B cell (primary cell): ENCODE measurements around the gene PRKN. TPM values are rescaled to one million over a fixed set of nuclear protein-coding genes. Genes with fewer than 3 reads are reported as not detected.

ENCODE experiments used
- ATAC-seq: fragments of 200-7000 bp; cut with Tn5 transposase; one replicate; pipeline ENCODE4 v1.10.0; 2021; ENCODE audit warnings: low read depth, mild to moderate bottlenecking, moderate number of reproducible peaks, moderate library complexity
- CTCF ChIA-PET: fragments of 350-600 bp; sonication (Branson Sonifier 250); formaldehyde crosslinking; loops from one replicate; lab custom pipeline; 2021; ENCODE audit warnings: antibody characterized with exemption, inconsistent platforms; lab: Charles Lee
- POLR2A ChIA-PET: fragments of 350-600 bp; sonication (Branson Sonifier 250); formaldehyde crosslinking; loops from one replicate; lab custom pipeline; 2021; ENCODE audit warnings: antibody characterized with exemption; lab: Charles Lee
- DNase-seq: peaks from one replicate; pipeline ENCODE4 v3.0.0; 2013
- H2AFZ ChIP-seq: 2 replicates; pipeline ENCODE4 v1.6.1; 2012; ENCODE audit warnings: mild to moderate bottlenecking, low read depth, low read length; ENCODE audit not compliant: insufficient read depth, poor library complexity, severe bottlenecking
- H3K27ac ChIP-seq, 2 donors: 1 replicate in 1 of 2; 2 replicates in 1 of 2; pipeline ENCODE4 v1.5.1; 2012 to 2013; ENCODE audit warnings: low read length in 2 of 2, mild to moderate bottlenecking in 2 of 2, moderate library complexity in 1 of 2
- H3K27me3 ChIP-seq, 4 experiments: fragments of 200-600 bp in 1 of 4; sonication (generic) in 1 of 4; replicated peaks in 1 of 4; 1 replicate in 2 of 4; 2 replicates in 2 of 4; pipeline versions ENCODE4 v1.6.1 to v1.7.0; 2013 to 2016; ENCODE audit warnings: low read length in 3 of 4, mild to moderate bottlenecking in 2 of 4, mixed read lengths in 1 of 4, moderate library complexity in 1 of 4; ENCODE audit not compliant: insufficient read depth in 4 of 4, control insufficient read depth in 3 of 4; ENCODE audit errors: control extremely low read depth in 1 of 4
- H3K36me3 ChIP-seq, 2 experiments: replicated peaks in 1 of 2; 1 replicate in 1 of 2; 2 replicates in 1 of 2; pipeline versions ENCODE4 v1.6.1 to v1.7.1; 2013; ENCODE audit warnings: low read length in 1 of 2; ENCODE audit not compliant: insufficient read depth in 2 of 2, control insufficient read depth in 1 of 2; ENCODE audit errors: control extremely low read depth in 1 of 2, extremely low read depth in 1 of 2
- H3K4me1 ChIP-seq, 2 donors: fragments of 200-600 bp in 1 of 2; sonication (generic) in 1 of 2; 1 replicate in 1 of 2; 2 replicates in 1 of 2; pipeline versions ENCODE4 v1.5.1 to v1.6.1; 2013 to 2017; ENCODE audit warnings: low read length in 2 of 2; ENCODE audit not compliant: control insufficient read depth in 2 of 2, insufficient read depth in 2 of 2
- H3K4me2 ChIP-seq: replicated peaks from 2 replicates; pipeline ENCODE3; 2012; ENCODE audit warnings: mild to moderate bottlenecking, low read depth, low read length; ENCODE audit not compliant: poor library complexity, severe bottlenecking
- H3K4me3 ChIP-seq, 5 experiments: fragments of 200-600 bp in 1 of 5; sonication (generic) in 1 of 5; 1 replicate in 3 of 5; 2 replicates in 2 of 5; pipeline versions ENCODE4 v1.5.1 to v1.7.0; 2011 to 2016; ENCODE audit warnings: low read length in 4 of 5, mild to moderate bottlenecking in 4 of 5, low read depth in 2 of 5, control low read depth in 1 of 5, moderate library complexity in 1 of 5; ENCODE audit not compliant: insufficient read depth in 1 of 5; ENCODE audit errors: control extremely low read depth in 1 of 5, extremely low read depth in 1 of 5
- H3K79me2 ChIP-seq: fragments of 200-600 bp; sonication (generic); one replicate; pipeline ENCODE4 v1.6.0; 2016; ENCODE audit warnings: low read length; ENCODE audit not compliant: control insufficient read depth, insufficient read depth
- H3K9ac ChIP-seq: fragments of 200-600 bp; sonication (generic); 2 replicates; pipeline ENCODE4 v1.6.1; 2017; ENCODE audit warnings: mild to moderate bottlenecking, low read length, moderate library complexity
- H3K9me3 ChIP-seq, 3 donors: one replicate each; pipeline versions ENCODE4 v1.6.1 to v1.7.1; 2013; ENCODE audit warnings: low read length in 2 of 3; ENCODE audit not compliant: control insufficient read depth in 2 of 3, insufficient read depth in 1 of 3; ENCODE audit errors: control extremely low read depth in 1 of 3
- H4K20me1 ChIP-seq: 2 replicates; pipeline ENCODE4 v1.6.0; 2012; ENCODE audit warnings: mild to moderate bottlenecking, low read length; ENCODE audit not compliant: insufficient read depth, control insufficient read depth, poor library complexity, severe bottlenecking
- H3K27ac Mint-ChIP-seq: one replicate; pipeline ENCODE4 v1.8.0; 2021; ENCODE audit warnings: mixed read lengths
- H3K27me3 Mint-ChIP-seq: one replicate; pipeline ENCODE4 v1.8.0; 2021; ENCODE audit warnings: mixed read lengths
- H3K4me1 Mint-ChIP-seq: one replicate; pipeline ENCODE4 v1.8.0; 2021; ENCODE audit warnings: mixed read lengths
- H3K4me3 Mint-ChIP-seq: one replicate; pipeline ENCODE4 v1.8.0; 2021; ENCODE audit warnings: mixed read lengths
- H3K9me3 Mint-ChIP-seq: one replicate; pipeline ENCODE4 v1.8.0; 2022; ENCODE audit warnings: mixed read lengths; ENCODE audit not compliant: insufficient read depth
- EZH2 ChIP-seq: IDR thresholded peaks from 2 replicates; pipeline ENCODE4 v1.6.1; 2012; ENCODE audit warnings: borderline replicate concordance, low read depth, mild to moderate bottlenecking, moderate library complexity, low read length; ENCODE audit not compliant: insufficient read depth, poor library complexity, severe bottlenecking
- WGBS: methylation state at CpG from one replicate; pipeline ENCODE4 v1.1.5; 2013; ENCODE audit warnings: missing lambda C conversion rate; ENCODE audit not compliant: insufficient coverage; 5-methylcytosine and 5-hydroxymethylcytosine counted together
- intact Hi-C: fragments of 100-400 bp; cut with micrococcal nuclease; formaldehyde crosslinking; loops from one replicate; pipeline ENCODE4 v1.10.0; 2022
- polyA plus RNA-seq: library from polyadenylated mRNA; depleted of rRNA; stranded (reverse); fragments of >200 nt; gene quantifications from 2 replicates; pipeline ENCODE4 v1.2.3, GENCODE V29; 2012
- total RNA-seq, 2 donors: library from RNA; stranded (reverse); fragments of 120-200 nt in 1 of 2; gene quantifications; 1 replicate in 1 of 2; 2 replicates in 1 of 2; pipeline versions ENCODE4 v1.2.3 to v1.2.4, GENCODE V29; 2013 to 2022
- TF ChIP-seq, protein P1 (sequence below): fragments of 200-600 bp; IDR thresholded peaks from one replicate; pipeline ENCODE4 v1.8.0; 2022; ENCODE audit warnings: antibody characterized with exemption, mild to moderate bottlenecking

Gene PRKN
- total and polyA plus RNA-seq, 2 donors (not counting 1 experiment from before 2014, with no cell fraction given) = 1.6 to 6.2 TPM

- Mint-ChIP-seq H3K9me3 (no peaks in the 10 kb centered on the region), H3K27me3 (peaks cover 4% of the 10 kb centered on the region), H3K27ac (no peak overlapping the region), H3K4me3 (no peak overlapping the region), H3K4me1 (no peaks in the 10 kb centered on the region)
- H4K20me1 ChIP-seq = no peaks in the 10 kb centered on the region
- WGBS = 92% methylated on average over 2 of the region's 6 CpGs
- CTCF ChIA-PET = no interaction called here
- H3K27me3 ChIP-seq = no peaks in the 10 kb centered on the region
- H2AFZ ChIP-seq = no peak overlapping the region
- H3K9ac ChIP-seq = no peak overlapping the region
- DNase-seq = no peak
- H3K9me3 ChIP-seq = no peaks in the 10 kb centered on the region
- no peaks in the 10 kb centered on the region for H3K4me1 ChIP-seq
- intact Hi-C loops = no loop called here
- no peak for ATAC-seq
- no peaks in the 10 kb centered on the region for H3K79me2 ChIP-seq
- TF ChIP-seq, protein P1, sequence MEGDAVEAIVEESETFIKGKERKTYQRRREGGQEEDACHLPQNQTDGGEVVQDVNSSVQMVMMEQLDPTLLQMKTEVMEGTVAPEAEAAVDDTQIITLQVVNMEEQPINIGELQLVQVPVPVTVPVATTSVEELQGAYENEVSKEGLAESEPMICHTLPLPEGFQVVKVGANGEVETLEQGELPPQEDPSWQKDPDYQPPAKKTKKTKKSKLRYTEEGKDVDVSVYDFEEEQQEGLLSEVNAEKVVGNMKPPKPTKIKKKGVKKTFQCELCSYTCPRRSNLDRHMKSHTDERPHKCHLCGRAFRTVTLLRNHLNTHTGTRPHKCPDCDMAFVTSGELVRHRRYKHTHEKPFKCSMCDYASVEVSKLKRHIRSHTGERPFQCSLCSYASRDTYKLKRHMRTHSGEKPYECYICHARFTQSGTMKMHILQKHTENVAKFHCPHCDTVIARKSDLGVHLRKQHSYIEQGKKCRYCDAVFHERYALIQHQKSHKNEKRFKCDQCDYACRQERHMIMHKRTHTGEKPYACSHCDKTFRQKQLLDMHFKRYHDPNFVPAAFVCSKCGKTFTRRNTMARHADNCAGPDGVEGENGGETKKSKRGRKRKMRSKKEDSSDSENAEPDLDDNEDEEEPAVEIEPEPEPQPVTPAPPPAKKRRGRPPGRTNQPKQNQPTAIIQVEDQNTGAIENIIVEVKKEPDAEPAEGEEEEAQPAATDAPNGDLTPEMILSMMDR = no peak
- no peak for TF ChIP-seq EZH2
- no peak overlapping the region for H3K4me2 ChIP-seq
- no peak overlapping the region for H3K4me3 ChIP-seq
- no peak overlapping the region for H3K27ac ChIP-seq
- no peaks in the 10 kb centered on the region for H3K36me3 ChIP-seq
- POLR2A ChIA-PET = no interaction called here
Observed at GRCh38 chr6:161302949-161303348, 1424.6 kb downstream of the PRKN start.

GRCh38 chr6:161301338-161301737 is 1426.2 kb downstream of the PRKN start:
- Histone ChIP-seq H3K4me1 (no peaks in the 10 kb centered on the region), H3K36me3 (no peaks in the 10 kb centered on the region), H2AFZ (no peak overlapping the region), H3K4me3 (no peak overlapping the region), H3K9ac (no peak overlapping the region), H3K79me2 (no peaks in the 10 kb centered on the region), H3K4me2 (no peak overlapping the region), H3K27me3 (no peaks in the 10 kb centered on the region), H4K20me1 (no peaks in the 10 kb centered on the region), H3K27ac (no peak overlapping the region), H3K9me3 (no peaks in the 10 kb centered on the region)
- POLR2A ChIA-PET = no interaction called here
- ATAC-seq (no peak), DNase-seq (no peak)
- 79% methylated on average over 2 of the region's 2 CpGs for WGBS
- peaks cover 4% of the 10 kb centered on the region for H3K27me3 Mint-ChIP-seq
- H3K4me3 Mint-ChIP-seq = no peak overlapping the region
- CTCF ChIA-PET = interaction anchor here (1.3 kb wide), 1 partner anchor 70 kb away, joined by 4 read pairs; no protein-coding TSS in a partner anchor
- H3K27ac Mint-ChIP-seq = no peak overlapping the region
- H3K4me1 Mint-ChIP-seq = no peaks in the 10 kb centered on the region
- TF ChIP-seq EZH2 = no peak
- TF ChIP-seq, protein P1 = no peak
- intact Hi-C loops = no loop called here
- H3K9me3 Mint-ChIP-seq = no peaks in the 10 kb centered on the region
